Activated T-cell treated with anti-CD3 and anti-CD28 coated beads for 24 hours (primary cell): ENCODE data around the gene MUC12.
A peak's percentile ranks its signal among the peaks of the same experiment; 100 is the strongest.
"Not testable (repeated sequence)": the region's sequence is repeated elsewhere in the genome, so short reads cannot be mapped to it uniquely, and the experiment has no call there.

Experiments used
- DNase-seq: peaks from one replicate; pipeline ENCODE4 v3.0.0-alpha.2; 2020; ENCODE audit warnings: low read depth

Gene MUC12

GRCh38 chr7:100985033-100985797 is 15.8 kb downstream of the MUC12 start:
- not testable (repeated sequence) for DNase-seq

- no peak for DNase-seq
Measured at GRCh38 chr7:100991631-100992030, 22.3 kb downstream of the MUC12 start.

DNA sequence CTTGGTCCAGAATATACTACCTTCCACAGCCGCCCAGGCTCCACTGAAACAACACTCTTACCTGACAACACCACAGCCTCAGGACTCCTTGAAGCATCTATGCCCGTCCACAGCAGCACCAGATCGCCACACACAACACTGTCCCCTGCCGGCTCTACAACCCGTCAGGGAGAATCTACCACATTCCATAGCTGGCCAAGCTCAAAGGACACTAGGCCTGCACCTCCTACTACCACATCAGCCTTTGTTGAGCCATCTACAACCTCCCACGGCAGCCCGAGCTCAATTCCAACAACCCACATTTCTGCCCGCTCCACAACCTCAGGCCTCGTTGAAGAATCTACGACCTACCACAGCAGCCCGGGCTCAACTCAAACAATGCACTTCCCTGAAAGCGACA is 22.9 kb downstream of the MUC12 start:
- DNase-seq: not testable (repeated sequence)

DNA sequence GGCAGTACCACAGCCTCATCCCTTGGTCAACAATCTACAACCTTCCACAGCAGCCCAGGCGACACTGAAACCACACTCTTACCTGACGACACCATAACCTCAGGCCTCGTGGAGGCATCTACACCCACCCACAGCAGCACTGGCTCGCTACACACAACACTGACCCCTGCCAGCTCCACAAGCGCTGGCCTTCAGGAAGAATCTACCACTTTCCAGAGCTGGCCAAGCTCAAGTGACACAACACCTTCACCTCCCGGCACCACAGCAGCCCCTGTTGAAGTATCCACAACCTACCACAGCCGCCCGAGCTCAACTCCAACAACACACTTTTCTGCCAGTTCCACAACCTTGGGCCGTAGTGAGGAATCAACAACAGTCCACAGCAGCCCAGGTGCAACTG is 25.3 kb downstream of the MUC12 start:
- DNase-seq: not testable (repeated sequence)

GRCh38 chr7:100998530-100998929 is 29.2 kb downstream of the MUC12 start:
- not testable (repeated sequence) for DNase-seq

DNA sequence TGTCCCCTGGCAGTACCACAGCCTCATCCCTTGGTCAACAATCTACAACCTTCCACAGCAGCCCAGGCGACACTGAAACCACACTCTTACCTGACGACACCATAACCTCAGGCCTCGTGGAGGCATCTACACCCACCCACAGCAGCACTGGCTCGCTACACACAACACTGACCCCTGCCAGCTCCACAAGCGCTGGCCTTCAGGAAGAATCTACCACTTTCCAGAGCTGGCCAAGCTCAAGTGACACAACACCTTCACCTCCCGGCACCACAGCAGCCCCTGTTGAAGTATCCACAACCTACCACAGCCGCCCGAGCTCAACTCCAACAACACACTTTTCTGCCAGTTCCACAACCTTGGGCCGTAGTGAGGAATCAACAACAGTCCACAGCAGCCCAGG is 30.0 kb downstream of the MUC12 start:
- DNase-seq: not testable (repeated sequence)

- DNase-seq: not testable (repeated sequence)
Measured at GRCh38 chr7:101000025-101000424, 30.7 kb downstream of the MUC12 start.

DNA sequence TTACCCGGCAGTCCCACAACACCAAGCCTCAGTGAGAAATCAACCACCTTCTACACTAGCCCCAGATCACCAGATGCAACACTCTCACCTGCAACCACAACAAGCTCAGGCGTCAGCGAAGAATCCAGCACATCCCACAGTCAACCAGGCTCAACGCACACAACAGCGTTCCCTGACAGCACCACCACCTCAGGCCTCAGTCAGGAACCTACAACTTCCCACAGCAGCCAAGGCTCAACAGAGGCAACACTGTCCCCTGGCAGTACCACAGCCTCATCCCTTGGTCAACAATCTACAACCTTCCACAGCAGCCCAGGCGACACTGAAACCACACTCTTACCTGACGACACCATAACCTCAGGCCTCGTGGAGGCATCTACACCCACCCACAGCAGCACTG is 33.0 kb downstream of the MUC12 start:
- not testable (repeated sequence) for DNase-seq

DNA sequence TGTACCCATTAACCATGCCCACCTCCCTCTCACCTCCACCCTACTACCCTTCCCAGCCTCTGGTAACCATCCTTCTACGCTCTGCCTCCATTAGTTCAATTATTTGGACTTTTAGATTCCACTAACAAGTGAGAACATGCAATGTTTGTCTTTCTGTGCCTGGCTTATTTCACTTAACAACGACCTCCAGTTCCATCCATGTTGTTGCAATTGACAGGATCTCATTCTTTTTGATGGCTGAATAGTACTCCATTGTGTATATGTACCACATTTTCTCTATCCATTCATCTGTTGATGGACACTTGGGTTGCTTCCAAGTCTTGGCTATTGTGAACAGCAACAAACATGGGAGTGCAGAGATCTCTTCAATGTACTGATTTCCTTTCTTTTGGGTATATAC is 38.0 kb downstream of the MUC12 start:
- not testable (repeated sequence) for DNase-seq

DNA sequence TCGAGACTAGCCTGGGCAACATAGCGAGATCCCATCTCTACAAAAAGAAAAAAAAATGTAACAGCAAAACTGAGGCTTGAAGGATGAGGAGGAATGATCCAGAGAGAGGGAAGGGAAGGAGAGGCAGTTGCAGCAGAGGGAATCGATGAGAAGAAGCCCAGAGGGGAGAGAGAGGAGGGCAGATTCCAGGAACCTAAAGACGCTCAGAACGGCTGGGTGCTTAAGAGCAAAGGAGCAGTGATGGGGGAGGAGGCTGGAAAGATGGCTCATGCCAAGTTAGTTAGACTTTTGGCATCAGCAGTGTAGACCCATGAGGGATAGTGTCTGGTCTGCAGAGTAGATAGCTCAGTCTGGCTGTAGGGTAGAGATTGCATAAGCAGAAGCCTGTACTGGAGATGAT is 40.3 kb downstream of the MUC12 start:
- DNase-seq: no peak

GRCh38 chr7:101012931-101013330 is 43.6 kb downstream of the MUC12 start:
- DNase-seq: no peak

DNA sequence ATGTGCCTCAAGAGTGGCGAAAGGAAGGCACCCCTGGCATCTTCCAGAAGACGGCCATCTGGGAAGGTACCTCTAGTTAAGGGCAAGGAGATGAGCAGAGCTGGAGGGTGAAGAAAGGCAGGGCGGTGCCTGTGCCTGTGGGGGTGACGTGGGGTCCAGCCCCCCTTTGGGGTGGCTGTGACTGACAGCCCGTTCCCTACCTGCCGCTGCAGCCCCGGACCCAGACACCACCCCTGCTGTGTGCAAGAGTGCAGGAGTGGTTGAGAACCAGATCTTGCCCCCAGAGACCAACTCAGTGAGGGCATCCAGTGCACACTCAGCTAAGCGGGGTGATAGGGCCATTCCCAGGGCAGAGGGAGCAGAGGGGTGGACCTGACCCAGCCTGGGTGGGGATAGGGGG is 46.3 kb downstream of the MUC12 start:
- no peak for DNase-seq

GRCh38 chr7:101017064-101017777 is 47.9 kb downstream of the MUC12 start:
- DNase-seq: peak; percentile 55

GRCh38 chr7:101018271-101019167 is 49.2 kb downstream of the MUC12 start:
- DNase-seq: no peak

DNA sequence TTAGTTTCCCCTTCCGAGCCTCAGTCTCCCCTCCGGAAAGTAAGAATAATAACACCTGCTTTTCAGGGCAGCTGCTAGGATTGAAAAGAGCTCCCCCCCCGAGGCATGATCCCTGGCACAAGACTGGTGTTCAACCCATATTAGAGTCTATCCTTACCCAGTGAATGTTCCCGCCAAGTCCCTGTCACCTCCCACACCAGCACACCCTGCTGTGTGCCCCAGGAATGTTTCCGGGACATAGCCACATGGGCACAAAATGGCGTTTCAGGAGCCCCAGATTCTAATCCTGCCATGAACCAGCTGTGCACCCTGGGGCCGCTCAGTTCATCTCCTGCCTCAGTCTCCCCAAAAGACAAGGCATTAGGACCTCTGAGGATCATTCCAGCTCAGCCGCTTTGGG is 51.1 kb downstream of the MUC12 start:
- DNase-seq: no peak

DNA sequence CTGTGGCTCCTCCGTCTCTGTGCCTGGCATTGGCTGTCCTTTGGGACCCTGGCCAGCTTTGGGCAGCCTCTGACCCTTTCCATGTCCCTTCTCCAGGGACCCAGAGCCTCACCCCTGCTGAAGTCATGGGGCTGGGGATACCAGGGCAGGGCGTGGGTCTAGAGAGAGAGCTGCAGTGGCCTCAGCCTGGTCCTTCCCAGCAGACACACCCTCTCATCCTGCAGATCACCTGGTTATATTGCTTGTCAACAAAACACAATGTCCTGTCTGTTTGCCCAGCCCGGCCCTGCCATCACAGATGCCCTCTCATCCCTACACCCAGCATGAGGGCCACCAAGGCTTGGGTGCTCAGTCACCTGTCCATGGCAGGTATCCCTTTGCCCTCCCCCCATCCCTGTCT is 52.3 kb downstream of the MUC12 start:
- no peak for DNase-seq

DNA sequence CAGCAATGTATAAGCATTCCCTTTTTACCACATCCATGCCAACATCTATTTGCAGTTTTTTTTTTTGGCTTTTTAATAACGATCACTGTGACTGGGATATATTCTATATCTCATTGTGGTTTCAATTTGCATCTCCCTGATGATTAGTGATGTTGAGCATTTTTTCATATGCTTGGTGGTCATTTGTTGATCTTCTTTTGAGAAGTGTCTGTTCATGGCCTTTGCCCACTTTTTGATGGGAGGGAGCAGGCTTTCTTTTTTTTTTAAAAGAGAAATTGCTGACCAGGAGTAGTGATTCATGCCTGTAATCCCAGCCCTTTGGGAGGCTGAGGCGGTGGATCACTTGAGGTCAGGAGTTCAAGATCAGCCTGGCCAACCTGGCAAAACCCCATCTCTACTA is 54.5 kb downstream of the MUC12 start:
- no peak for DNase-seq

DNA sequence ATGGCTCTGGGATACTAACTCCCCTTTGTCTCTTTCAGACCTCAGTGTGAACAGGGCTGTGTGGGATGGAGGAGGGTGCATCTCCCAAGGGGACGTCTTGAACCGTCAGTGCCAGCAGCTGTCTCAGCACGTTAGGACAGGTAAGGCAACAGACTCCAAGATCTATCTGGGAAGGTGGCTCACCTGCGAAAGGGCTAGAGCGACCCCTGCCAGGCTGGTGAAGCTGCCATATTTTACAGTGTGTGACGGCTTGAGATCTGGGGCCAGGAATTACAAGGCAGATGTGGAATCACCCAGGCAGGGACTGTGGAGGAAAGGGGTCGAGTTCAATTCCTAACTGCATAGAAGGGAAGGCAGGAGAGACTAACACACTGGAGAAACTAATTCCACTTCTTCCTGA is 61.7 kb downstream of the MUC12 start:
- DNase-seq: no peak

DNA sequence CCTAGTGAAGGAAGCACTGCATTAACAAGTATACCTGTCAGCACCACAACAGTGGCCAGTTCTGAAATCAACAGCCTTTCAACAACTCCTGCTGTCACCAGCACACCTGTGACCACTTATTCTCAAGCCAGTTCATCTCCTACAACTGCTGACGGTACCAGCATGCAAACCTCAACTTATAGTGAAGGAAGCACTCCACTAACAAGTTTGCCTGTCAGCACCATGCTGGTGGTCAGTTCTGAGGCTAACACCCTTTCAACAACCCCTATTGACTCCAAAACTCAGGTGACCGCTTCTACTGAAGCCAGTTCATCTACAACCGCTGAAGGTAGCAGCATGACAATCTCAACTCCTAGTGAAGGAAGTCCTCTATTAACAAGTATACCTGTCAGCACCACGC is 66.6 kb downstream of the MUC12 start:
- DNase-seq: no peak

- not testable (repeated sequence) for DNase-seq
Measured at GRCh38 chr7:101041283-101041682, 71.9 kb downstream of the MUC12 start.

- DNase-seq: peak; percentile 7
Measured at GRCh38 chr7:101058355-101058754, 89.0 kb downstream of the MUC12 start.

DNA sequence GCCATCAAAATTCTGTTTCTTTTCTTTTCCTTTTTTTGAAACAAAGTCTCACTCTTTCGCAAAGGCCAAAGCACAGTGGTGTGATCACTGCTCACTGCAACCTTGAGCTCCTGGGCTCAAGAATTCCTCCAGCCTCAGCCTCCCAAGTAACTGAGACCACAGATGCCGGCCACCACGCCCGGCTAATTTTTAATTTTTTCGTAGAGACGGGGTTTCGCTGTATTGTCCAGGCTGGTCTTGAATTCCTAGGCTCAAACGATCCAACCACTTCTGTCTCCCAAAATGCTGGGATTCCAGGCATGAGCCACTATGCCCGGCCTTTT is 90.2 kb downstream of the MUC12 start:
- DNase-seq: no peak

- DNase-seq: no peak
Measured at GRCh38 chr7:101060992-101061391, 91.6 kb downstream of the MUC12 start.
